ENCODE measurements around the gene CCT4. TPM values are rescaled to one million over a fixed set of nuclear protein-coding genes. Genes with fewer than 3 reads are reported as not detected.

The CCT4 gene
- total RNA-seq, 1 experiment from 2014 or later, result 239 TPM

GRCh38 chr2:61855318-61855613 lies 33.2 kb downstream of the CCT4 start:
- Histone ChIP-seq H3K27me3 (ENCODE audit: control insufficient read depth, insufficient read depth, low read length) (no peaks in the 10 kb centered on the region), H3K36me3 (ENCODE audit: control insufficient read depth, insufficient read depth, low read length) (no peaks in the 10 kb centered on the region), H3K4me3 (ENCODE audit: low read depth in 2 of 2, low read length in 2 of 2) (peak overlapping the region; percentile 95 to 99), H3K4me1 (ENCODE audit: control insufficient read depth, insufficient read depth, low read length) (peaks cover 10% of the 10 kb centered on the region), H3K27ac (ENCODE audit: low read length) (peak overlapping the region; percentile 93), H3K9me3 (ENCODE audit: control insufficient read depth, insufficient read depth, low read depth, low read length) (no peaks in the 10 kb centered on the region)
- intact Hi-C loops (cut with micrococcal nuclease; ENCODE audit: unreplicated experiment), result no loop called here
- in situ Hi-C loops (cut with HindIII; ENCODE audit: low pct_unique_long_range_greater_than_20kb, low sequenced_read_pairs), result no loop called here
- ChIA-PET CTCF (no interaction called here), POLR2A (interaction anchor here (0.6 kb wide), 2 partner anchors 11 to 490 kb away, joined by 5 to 9 read pairs; no protein-coding TSS in a partner anchor)
- TF ChIP-seq POLR2AphosphoS5 (IDR thresholded peaks at IDR 0.05; ENCODE audit: low read depth, low read length), result no peak
- TF ChIP-seq CTCF (IDR thresholded peaks at IDR 0.05), result peak; percentile 6; the same call in 1 of the 2 replicates
- no TSS peak for BruUV-seq (replicated peaks)
- 0 out of 2 replicates have a peak, but pooled peaks have one; percentile 1 for ATAC-seq
- no peak for DNase-seq (ENCODE audit: low read depth, low spot score)

GRCh38 chr2:61854564-61855317 lies 33.7 kb downstream of the CCT4 start:
- CTCF ChIA-PET, result no interaction called here

More at GRCh38 chr2:61854564-61855317, 33.7 kb downstream of the CCT4 start:
- Histone ChIP-seq H3K4me1 (ENCODE audit: control insufficient read depth, insufficient read depth, low read length) (peaks cover 10% of the 10 kb centered on the region), H3K36me3 (ENCODE audit: control insufficient read depth, insufficient read depth, low read length) (no peaks in the 10 kb centered on the region), H3K4me3 (ENCODE audit: low read depth in 2 of 2, low read length in 2 of 2) (peak overlapping the region; percentile 95 to 99), H3K27me3 (ENCODE audit: control insufficient read depth, insufficient read depth, low read length) (no peaks in the 10 kb centered on the region), H3K27ac (ENCODE audit: low read length) (peak overlapping the region; percentile 93), H3K9me3 (ENCODE audit: control insufficient read depth, insufficient read depth, low read depth, low read length) (no peaks in the 10 kb centered on the region)
- peak; percentile 96 for DNase-seq (ENCODE audit: low read depth, low spot score)
- intact Hi-C loops (cut with micrococcal nuclease; ENCODE audit: unreplicated experiment), result no loop called here
- peak; percentile 93 for ATAC-seq
- BruUV-seq (replicated peaks), result no TSS peak
- TF ChIP-seq POLR2AphosphoS5 (IDR thresholded peaks at IDR 0.05; ENCODE audit: low read depth, low read length) (peak; percentile 29; the same call in 1 of the 2 replicates), REST (IDR thresholded peaks at IDR 0.05; ENCODE audit: insufficient read depth in 1 of 2, low read depth in 2 of 2, low read length in 1 of 2) (no peak)
- in situ Hi-C loops (cut with HindIII; ENCODE audit: low pct_unique_long_range_greater_than_20kb, low sequenced_read_pairs), result no loop called here
- POLR2A ChIA-PET, result interaction anchor here (0.6 kb wide), 1 partner anchor 12 kb away, joined by 9 read pairs; no protein-coding TSS in a partner anchor

Data from Panc1 (cell line).